HG03520 (cell line): ENCODE data around the gene LRRC71.

ENCODE experiments used
- ATAC-seq: cut with Tn5 transposase; IDR thresholded peaks from one replicate; pipeline ENCODE4 v1.9.1; 2021; ENCODE audit warnings: mild to moderate bottlenecking, moderate library complexity; ENCODE audit not compliant: unreplicated experiment

LRRC71 gene

DNA sequence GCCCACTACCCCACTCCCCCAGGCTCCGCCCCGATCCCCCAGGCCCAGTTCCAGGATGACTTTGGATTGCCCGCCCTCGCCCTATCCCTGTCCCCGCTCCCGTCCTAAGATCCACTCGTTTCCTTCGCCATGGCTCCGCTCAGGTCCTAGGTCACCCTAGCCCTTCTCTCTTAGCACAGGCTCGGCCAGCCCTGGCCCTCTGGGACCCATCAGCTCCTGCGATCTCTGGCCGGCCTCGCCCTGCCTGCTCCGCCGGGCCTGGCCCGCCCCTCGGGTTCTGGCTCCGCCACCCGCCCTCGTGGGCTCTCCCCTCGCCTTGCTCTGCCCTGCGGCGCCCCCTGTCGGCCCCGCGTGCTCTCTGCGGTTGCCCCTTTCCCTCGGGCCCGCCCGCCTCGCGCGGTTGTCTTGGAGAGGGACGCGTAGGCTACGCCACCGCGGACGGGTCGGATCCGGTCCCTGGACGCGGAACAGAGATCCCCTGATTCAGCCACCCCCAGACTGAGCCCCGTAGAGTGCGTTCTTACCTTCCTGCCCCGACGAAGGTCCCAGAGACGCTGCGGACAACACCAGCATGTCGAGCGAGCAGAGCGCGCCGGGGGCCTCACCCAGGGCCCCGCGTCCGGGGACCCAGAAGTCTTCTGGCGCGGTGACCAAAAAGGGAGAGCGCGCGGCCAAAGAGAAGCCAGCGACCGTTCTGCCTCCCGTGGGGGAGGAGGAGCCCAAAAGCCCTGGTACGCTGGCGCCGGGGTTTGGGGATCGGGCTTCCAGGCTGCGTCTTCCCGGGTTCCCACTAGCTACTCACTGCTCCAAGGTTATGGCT lies at the start of gene LRRC71:
Gene LRRC71, plus strand, starts transcription at position 400 of the 820 bp plus-strand sequence. Its CDS starts 172 bp downstream, at position 572.
- ATAC-seq = no peak

DNA sequence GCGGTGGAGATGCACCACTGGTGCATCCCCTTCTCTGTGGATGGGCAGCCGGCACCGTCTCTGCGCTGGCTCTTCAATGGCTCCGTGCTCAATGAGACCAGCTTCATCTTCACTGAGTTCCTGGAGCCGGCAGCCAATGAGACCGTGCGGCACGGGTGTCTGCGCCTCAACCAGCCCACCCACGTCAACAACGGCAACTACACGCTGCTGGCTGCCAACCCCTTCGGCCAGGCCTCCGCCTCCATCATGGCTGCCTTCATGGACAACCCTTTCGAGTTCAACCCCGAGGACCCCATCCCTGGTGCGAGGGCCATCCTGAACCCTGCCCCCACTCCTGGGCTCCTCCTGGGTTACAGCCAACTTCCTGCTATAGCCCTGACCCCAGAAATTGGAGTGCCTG lies 46.8 kb upstream of the LRRC71 start:
- ATAC-seq = no peak

DNA sequence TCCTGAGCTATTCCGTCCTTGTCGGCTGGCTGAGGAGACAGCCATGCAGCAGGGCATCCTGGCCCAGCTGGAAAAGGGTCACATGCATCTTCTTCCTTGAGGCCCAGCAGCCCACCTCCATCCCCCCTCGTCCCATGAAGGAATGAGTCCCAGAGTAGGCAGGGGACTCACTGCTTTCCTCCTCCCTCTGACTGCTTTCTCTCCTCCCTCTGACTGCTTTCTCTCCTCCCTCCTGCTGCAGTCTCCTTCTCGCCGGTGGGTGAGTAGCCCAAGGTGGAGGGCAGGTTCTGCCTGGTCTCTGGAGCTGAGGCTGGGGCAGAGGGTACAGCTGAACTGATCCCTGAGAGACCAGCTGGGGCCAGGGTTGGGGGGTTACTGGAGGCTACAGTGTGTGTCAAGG lies 46.3 kb upstream of the LRRC71 start:
- ATAC-seq = no peak

DNA sequence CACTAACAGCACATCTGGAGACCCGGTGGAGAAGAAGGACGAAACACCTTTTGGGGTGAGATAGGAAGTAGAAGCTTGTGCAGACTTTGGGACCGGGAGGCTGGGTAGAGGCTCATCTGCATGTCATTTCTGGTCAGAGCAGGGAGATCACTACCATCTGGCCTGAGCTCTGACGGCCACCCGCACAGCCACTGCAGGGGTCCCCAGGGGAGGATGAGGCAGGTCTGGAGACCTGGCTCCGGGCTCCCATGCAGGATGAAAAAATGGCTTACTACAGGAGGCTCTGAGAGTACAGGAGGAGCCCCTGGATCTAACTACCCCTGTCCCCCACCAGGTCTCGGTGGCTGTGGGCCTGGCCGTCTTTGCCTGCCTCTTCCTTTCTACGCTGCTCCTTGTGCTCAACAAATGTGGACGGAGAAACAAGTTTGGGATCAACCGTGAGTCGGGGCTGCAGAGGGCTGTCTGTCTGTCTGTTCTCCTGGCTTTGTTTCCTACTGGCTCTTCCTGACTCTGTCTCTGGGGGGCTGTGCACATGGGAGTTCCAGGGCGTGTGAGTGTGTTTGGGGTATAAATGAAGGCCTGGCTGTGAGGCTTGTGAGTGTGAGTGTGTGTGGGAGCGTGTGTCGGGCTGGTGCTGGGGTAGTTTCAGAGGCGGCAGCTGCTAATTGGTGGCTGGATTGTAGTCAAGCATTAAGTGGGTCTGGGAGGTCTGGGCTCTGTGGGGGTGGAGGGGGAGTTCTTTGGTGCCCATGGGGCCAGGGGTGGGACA lies 45.7 kb upstream of the LRRC71 start:
- ATAC-seq = no peak

DNA sequence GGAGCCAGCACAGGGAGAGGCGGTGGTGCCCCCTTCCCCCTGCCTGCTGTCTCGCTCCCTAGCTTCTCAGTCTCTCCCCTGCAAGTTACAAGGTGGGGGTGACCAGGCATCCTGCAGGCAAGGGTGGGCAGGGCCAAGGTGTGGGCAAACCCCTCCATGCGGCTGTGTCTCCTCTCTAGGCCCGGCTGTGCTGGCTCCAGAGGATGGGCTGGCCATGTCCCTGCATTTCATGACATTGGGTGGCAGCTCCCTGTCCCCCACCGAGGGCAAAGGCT lies 45.2 kb upstream of the LRRC71 start:
- no peak for ATAC-seq

DNA sequence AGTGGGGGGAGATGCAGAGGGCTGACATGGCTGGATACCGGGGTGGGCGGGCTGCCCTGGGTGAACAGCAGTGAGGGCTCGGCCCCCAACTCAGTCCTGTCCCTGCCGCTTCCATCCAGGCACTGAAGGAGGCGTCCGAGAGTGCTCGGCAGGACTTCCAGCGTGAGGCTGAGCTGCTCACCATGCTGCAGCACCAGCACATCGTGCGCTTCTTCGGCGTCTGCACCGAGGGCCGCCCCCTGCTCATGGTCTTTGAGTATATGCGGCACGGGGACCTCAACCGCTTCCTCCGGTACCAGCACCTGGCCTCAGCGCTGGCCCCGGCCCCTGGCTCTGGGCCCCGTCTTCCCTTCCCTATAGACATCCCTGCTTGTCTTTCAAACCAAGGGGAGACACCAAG lies 44.2 kb upstream of the LRRC71 start:
- ATAC-seq = no peak

DNA sequence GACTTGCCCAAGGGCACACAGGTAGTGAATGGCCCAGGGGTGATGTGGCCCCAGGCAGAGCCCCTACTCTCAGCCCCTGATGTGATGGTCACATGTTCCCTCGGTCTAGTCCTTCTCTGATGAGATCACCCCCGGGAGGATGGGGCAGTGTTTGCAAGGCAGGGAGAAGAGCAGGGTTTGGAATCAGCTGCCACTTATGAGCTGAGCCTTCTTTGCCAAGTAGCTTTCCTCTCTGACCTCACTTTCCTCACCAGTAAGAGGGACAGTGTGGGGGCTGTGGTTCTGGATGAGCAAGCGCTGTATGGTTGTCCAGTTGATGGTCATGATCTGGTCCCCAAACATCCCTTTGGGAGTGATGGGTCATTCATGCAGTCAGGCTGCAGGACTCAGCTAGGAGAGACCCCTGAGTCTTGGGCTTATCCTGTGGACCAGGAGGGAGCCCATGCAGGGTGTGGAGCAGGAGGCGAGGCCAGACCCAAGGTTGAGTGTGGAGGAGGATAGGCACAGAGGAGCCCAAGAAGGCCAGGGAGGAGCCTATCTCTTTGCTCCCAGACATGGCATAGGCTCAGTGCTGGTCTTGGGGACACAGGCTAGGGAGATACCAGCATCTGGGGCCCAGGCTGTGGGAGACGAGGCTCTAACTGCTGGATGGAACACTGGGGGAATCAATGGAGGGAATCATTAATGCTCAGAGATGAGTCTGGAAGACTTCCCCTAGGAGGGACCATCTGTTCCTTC lies 42.8 kb upstream of the LRRC71 start:
- ATAC-seq = no peak

DNA sequence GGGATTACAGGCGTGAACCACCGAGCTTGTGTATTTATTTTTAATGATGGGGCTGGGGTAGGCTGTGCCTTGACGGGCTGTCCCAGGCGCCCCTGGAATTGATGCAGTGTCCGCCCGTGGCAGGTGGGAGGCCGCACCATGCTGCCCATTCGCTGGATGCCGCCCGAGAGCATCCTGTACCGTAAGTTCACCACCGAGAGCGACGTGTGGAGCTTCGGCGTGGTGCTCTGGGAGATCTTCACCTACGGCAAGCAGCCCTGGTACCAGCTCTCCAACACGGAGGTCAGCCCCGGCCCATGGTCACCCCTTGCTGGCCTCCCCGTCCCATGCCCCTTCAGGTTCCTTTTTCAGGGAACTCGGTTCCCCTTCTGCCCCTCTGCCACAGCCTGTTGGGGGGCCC lies 40.6 kb upstream of the LRRC71 start:
- ATAC-seq = no peak

DNA sequence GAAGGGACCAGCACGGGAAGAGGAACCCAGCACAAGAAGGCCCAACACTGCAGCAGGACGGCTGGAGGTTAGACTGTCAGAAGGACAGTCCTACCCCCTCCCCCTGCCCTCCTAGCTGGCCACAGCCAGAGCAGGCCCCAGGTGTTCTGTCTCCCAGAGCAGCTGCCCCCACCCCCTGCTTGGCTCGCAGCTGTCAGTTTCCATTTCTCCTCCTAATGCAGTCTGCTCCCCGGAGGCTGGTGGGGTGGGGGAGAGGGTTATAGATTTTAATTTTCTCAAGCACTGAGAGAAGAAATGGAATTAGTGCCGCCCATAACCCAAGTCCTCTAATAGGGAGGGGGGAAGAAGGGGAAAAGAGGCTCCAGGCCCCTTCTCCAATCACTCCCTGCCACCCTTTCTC lies 40.0 kb upstream of the LRRC71 start:
- ATAC-seq = no peak

DNA sequence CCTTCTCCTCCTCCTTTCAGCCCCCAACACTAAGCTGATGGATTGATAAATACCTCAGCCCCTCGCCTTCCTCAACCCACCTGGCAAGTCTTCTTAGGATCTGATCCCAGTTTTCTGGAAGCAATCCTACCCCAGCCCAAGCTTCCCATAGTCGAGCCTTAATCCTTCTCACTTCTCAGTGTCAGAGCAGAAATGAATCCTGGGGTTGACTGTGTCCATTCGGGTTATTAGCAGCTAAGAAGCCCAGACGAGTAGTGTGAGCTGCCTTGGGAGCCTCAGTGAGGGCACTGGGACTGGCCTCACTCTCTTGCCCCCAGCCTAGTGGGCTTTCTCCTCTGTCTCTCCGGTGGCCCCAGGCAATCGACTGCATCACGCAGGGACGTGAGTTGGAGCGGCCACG lies 39.3 kb upstream of the LRRC71 start:
- ATAC-seq = no peak

DNA sequence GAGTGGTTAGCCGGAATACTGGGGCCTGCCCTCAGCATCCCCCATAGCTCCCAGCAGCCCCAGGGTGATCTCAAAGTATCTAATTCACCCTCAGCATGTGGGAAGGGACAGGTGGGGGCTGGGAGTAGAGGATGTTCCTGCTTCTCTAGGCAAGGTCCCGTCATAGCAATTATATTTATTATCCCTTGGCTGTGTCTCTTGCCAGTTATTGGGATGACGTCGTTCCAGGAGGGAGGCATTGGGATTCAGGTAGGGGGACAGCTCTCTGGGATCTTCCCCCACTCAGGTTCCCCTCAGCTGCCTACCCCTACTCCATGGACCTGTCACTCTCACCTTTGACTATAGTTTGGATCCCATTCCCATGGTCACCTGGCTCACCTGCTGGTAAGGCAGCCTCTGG lies 38.8 kb upstream of the LRRC71 start:
- ATAC-seq = no peak

DNA sequence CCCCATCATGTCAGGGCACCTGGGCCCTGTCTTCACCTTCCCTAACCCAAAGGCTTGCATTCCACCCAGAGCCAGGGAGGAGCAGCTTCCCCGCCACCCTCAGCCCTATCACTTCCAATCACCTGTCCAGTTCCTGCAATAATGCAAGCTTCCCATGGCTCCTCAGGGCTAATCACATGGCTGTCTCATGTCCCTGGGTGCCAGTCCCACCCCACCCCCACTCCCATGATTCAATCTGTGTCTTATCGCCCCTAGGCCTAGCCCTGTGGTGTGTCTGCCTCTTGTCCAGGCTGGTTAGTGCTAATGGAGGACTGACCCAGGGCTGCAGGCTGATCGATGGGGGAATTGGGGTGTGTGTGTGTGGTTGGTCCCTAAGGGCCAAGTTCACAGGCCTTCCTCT lies 37.9 kb upstream of the LRRC71 start:
- ATAC-seq = no peak

DNA sequence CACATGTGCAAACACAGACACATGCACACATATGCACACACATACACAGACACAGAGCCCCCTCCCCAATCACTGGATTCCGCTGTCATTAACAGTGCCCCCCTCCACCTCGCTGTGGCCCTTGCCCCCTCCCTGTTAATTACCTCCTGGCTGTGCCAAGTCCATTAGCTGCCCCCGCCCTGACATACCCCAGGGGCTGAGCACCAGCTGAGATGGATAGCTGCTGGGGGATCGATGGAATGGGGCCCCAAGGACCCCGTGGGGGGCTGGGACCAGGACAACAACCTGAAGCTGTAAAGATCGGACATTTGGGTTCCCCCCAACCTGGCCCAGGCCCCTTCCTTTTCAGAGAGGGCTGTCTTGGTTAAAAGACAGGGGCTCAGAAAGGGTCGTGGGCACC lies 36.5 kb upstream of the LRRC71 start:
- no peak for ATAC-seq

DNA sequence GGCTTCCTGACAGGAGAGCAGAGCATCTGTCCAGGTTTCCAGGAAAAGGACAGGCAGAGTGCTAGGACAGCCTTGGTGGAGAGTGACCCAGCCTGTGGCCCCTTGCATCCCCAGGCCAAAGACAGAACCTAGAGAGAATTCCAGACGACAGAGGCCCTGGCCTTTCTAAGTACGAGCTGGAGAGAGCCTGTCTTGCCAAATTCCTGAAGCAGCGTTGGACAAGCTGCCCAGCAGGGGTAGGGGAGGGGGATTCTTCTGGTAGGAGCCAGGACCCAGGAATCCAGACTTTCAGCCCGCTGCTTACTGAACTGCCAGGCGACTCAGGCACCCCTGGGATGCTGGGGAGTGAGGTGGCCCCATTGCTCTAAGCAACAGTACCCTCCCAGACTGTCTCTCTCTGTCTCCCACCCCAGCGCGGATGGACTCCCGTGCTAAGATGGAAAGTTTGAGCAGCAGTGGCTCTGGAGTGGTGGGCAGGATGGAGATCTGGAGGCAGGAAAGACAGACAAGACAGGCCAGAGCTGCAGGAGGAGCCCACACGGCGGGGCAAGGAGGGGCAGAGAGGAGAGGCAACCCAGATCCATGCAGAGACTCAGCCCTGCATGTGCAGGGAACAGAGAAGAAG lies 35.8 kb upstream of the LRRC71 start:
- no peak for ATAC-seq

DNA sequence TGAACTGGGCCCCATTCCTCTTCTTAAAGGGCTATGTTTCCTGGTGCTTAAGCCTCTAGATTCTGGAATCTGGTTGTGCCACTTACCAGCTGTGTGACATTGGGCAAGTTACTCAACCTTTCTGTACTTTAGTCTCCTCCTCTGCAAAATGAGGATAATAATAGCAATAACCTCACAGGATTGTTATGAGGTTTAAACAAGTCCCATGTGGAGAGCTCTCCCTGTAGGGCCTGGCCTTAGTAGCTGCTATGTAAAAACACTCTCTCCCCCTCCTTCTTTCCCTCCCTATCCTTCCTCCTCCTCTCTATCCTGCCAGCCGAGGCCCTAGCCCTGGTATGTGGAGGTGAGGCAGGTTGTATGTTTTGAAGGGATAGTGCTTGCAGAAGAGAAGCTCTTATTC lies 35.1 kb upstream of the LRRC71 start:
- ATAC-seq = no peak

DNA sequence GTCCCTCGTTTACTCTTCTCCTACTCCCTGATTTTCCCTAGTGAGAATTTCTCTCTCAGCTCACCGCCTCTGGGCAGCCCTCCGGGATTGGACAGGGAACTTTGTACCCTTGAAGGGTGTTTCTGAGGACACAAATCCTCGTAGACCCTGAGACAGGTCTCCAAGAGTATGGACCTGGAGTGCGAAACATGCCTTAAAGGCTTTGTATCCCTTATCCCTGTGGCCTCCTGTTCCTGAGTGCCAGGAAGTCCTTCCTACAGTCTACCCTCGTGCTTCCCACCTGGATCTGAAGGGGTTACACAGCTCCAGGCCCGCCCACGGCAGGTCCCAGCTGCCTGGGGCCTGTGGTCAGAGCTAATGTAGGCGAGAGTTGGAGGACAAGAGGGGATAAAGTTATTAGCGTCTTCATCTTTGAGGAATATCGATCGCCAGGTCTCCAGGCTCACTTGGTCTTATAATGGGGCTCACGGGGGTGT lies 34.5 kb upstream of the LRRC71 start:
- ATAC-seq = no peak

DNA sequence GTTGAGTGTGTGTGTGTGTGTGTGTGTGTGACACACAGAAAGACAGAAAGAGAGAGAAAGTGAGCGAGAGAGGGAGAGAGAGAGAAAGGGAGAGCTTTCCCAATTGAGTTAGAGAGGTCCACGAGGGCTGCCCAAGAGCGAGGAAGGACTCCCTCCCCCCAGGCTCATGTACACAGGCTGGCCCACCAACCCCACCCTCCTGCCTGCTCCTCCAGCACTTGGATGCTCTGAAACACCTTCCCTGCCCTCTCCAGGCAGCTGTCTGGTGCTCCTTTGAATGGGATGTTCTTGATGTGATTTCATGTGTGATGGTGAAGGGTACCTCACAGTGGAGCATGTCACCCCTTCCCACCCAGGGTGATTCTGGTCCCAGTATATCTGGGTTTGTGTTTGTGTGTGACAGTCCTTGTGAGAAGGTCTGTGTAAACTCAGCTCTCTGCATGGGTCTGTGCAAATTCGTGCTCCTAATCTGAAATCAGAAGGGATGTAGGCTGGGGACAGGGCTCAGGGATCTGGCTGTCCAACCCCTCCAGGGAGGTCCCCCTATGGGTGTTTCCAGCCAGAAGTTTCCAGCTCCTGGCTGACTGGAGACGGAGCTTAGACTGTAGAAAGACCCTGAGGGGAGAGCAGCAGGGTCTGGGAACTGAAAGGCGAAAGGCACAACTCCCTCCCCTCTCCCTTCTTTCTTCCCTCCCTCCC lies 33.7 kb upstream of the LRRC71 start:
- ATAC-seq = no peak

DNA sequence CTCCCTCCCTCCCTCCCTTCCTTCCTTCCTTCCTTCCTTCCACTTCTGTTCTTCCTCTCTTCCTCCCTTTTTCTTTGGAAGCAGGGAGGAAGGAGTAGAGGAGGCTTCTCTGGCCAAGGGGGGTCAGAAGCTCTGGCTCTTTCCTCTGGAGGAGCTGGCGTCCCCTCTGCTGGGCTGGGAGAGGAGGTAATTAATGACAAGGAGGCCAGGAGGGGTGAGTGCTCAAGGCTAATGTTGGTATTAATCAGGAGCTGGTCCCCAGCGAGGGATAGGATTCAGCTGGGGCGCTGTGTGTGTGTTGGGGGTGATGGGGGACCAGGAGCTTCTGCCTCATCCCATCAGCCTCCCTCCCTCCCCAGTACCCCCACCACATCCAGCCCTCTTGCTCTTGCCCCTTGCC lies 33.1 kb upstream of the LRRC71 start:
- ATAC-seq = no peak

DNA sequence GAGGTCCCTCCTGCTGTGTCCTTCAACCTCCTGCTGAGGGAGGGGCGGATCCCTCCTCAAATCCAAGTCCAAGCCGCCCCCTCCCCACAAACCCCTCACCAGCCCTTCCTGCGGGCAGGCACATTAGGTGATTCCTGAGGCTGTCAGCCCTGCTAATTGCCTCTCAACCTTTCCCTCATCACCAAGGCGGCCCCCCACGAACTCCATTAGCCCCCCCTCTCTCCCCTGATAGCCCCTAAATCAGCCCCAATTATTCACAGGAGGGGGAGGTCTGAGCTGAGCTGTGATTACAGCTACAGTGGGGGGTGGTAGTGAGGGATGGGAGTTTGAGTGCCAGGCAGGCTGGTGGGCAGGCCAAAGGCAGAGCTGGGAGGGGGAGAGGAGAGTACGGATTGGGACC lies 32.7 kb upstream of the LRRC71 start:
- no peak for ATAC-seq

DNA sequence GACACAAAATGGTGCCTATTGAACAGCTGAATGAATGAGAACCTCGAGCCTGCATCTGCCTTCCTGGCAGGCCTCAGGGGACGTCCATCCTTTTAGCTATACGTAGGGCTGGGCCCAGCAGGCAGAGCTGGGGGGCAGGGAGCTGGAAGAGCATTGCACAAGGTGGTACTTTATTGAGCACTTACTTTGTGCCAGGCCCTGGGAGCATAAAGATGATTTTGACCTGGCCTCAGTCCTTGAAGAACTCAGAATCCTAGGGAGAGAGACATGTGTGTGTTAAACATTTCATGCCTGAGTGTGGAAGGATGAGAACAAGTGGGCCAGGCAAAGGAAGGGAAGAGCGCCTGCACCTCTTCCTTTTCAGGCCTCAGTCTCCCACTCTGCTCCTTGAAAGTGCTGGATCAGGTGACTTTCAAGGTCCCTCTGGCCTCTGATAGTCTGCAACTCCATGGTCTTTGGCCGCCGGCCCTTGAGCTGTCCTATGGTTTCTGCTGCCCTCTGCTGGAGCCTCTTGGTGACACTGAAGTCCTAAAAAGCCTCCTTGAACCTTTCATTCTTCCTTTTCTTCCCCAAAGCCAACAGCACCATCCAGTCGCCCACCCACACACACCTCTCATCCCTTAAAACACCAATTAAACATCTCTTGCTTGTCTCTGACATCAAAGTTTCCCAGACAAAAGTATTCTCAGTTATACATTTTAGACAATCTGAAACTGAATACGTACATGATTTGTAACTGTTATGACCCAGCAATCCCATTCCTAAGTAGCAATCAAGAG lies 30.4 kb upstream of the LRRC71 start:
- ATAC-seq = no peak
